Fibroblast of villous mesenchyme (primary cell): ENCODE results near the gene GRK4. TPM values are rescaled to one million over a fixed set of nuclear protein-coding genes. Genes with fewer than 3 reads are reported as not detected.

Source experiments
- DNase-seq: peaks from one replicate; pipeline ENCODE4 v3.0.0-alpha.2; 2010; ENCODE audit warnings: low read depth
- H3K4me3 ChIP-seq: 2 replicates; pipeline ENCODE4 v1.5.1; 2011; ENCODE audit warnings: low read depth, mild to moderate bottlenecking, low read length
- total RNA-seq: library from RNA; depleted of rRNA; stranded (reverse); fragments of >200 nt; gene quantifications from 2 replicates; pipeline ENCODE4 v1.2.3, GENCODE V29; 2012
- TF ChIP-seq, protein P1 (sequence below): IDR thresholded peaks from 2 replicates; pipeline ENCODE4 v1.5.1; 2012; ENCODE audit warnings: low read depth, mild to moderate bottlenecking, low read length; ENCODE audit not compliant: insufficient read depth

The GRK4 gene
- total RNA-seq, 1 donor = 7.3 TPM

- no peak overlapping the region for H3K4me3 ChIP-seq
- TF ChIP-seq, protein P1, sequence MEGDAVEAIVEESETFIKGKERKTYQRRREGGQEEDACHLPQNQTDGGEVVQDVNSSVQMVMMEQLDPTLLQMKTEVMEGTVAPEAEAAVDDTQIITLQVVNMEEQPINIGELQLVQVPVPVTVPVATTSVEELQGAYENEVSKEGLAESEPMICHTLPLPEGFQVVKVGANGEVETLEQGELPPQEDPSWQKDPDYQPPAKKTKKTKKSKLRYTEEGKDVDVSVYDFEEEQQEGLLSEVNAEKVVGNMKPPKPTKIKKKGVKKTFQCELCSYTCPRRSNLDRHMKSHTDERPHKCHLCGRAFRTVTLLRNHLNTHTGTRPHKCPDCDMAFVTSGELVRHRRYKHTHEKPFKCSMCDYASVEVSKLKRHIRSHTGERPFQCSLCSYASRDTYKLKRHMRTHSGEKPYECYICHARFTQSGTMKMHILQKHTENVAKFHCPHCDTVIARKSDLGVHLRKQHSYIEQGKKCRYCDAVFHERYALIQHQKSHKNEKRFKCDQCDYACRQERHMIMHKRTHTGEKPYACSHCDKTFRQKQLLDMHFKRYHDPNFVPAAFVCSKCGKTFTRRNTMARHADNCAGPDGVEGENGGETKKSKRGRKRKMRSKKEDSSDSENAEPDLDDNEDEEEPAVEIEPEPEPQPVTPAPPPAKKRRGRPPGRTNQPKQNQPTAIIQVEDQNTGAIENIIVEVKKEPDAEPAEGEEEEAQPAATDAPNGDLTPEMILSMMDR = no peak
- no peak for DNase-seq
These were observed 22.9 kb upstream of the GRK4 start for GRCh38 chr4:2940267-2941137.

DNA sequence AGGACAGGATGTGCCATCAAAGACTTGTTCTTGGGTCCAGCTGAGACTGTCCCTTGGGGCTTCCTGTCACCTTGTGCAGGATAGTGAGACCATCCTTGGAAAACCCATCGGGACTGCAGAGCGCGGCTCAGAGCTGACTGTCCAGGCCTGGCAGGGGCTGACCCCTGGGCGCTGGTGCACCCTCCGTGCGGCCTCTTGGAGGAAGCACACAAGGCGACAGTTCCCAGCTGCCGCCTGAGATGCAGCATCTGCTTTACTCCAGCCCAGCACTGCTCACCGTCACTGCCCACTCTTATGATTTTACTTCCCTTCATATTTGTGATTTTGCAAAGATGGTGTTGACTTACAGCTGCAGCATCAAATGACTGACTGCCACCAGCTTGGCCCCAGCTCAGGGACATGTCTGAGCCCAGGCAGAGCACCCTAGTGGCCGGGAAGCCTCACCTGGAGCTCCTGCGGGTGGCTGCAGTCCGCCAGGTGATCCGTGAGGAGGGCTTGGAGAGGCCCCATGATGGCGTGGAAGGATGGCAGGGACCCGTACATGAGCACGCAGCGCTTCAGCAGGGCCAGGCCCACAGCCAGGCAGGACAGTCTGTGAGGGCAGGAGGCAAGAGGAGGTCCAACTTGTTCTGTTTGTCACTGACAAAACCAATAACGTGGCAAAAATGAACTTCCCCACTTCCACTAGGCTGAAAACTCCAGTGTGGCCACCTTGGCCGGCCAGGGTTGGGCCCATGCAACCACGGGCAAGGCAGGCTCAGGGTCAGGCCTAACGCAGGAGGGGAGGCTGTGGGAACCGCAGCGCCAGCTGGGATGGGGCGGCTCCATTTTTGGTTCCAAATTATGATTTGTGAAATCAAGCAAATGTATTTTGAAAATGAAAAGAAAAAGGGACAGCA, 22.0 kb upstream of the GRK4 start:
- no peak for DNase-seq
- TF ChIP-seq, protein P1 = no peak
- H3K4me3 ChIP-seq = no peak overlapping the region

DNA sequence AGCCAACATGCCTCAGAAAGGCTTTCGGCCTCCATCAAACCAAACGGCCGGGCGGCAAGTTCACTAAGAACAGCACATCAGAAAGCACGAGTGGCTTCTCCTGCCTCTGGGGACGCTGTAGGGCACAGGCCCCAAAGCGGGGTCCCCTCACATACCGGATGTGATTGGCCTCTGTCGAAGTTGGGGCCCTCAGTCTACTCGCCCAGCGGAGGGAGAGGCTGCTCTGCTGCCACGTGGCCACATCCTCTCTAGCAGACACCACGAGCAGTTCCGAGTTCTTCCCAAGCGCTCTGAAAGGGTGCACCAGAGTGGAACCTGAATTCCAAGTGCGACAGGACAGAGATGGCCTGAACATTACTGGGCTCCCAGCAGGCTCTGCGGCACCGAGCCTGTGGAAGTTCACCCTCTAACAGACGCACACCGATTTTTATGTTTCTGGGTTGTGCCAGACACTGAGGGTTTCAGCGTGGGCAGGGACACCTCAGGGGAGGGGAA, 21.3 kb upstream of the GRK4 start:
- no peak for DNase-seq
- no peak overlapping the region for H3K4me3 ChIP-seq
- TF ChIP-seq, protein P1 = no peak

GRCh38 chr4:2942532-2943363, 20.6 kb upstream of the GRK4 start:
- TF ChIP-seq, protein P1 = no peak
- DNase-seq = no peak
- no peak overlapping the region for H3K4me3 ChIP-seq

DNA sequence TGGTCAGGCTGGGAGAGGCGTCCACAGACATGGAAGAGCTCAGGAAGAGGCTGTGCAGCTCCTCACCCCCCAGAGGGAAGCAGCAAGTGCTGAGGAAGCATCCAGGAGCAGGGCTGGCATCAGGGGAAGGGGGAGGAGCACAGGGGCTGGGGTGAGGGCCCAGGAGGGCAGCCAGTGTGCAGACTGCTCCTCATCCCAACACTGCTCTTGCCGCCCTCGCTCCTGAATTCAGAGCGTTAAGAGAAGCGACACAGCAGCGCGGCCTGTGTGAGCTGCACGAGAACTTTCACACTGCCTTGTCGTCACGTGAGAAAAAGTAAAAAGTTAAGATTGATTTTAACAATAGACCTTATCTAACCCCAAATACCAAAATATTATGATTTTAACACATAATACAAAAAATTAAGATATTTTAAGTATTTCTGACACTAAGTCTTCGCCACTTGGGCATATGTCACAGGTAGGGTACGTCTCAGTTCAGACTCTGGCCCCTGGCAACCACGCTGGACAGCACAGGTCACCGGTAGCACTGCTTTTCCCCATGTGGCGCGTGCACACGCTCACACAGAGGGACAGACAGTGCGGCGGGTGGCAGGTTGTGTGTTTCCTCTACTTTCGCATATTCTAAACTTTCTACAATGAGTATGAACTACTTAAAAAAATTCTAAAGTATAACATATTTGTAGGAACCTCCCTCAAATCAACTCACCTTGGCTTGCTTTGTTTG, 19.8 kb upstream of the GRK4 start:
- TF ChIP-seq, protein P1 = no peak
- DNase-seq = no peak
- no peak overlapping the region for H3K4me3 ChIP-seq

DNA sequence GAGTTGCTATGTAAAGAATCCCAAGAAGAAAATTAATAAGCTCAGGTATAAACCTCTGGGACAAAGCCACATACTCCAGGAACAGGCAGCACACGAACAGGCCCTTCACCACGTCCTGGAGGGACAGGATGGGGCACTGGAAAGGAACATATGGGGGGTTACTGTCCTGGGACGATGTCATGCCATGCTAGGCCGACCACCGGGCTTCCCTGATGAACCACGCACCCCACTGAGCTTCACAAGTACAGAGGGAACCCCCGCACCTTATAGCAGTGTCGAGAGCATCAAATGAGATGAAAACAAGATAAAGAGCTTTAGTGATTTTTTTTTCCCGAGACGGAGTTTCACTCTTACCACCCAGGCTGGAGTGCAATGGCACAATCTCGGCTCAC, 19.3 kb upstream of the GRK4 start:
- TF ChIP-seq, protein P1 = no peak
- H3K4me3 ChIP-seq = no peak overlapping the region
- no peak for DNase-seq
